LNCAP (cell line): ENCODE measurements around the gene BRD1.

ENCODE experiments used
- TF ChIP-seq, protein P1 (sequence below): fragments of 450-650 bp; IDR thresholded peaks from 2 replicates; pipeline ENCODE4 v1.5.1; 2017; ENCODE audit warnings: mild to moderate bottlenecking

BRD1 gene

DNA sequence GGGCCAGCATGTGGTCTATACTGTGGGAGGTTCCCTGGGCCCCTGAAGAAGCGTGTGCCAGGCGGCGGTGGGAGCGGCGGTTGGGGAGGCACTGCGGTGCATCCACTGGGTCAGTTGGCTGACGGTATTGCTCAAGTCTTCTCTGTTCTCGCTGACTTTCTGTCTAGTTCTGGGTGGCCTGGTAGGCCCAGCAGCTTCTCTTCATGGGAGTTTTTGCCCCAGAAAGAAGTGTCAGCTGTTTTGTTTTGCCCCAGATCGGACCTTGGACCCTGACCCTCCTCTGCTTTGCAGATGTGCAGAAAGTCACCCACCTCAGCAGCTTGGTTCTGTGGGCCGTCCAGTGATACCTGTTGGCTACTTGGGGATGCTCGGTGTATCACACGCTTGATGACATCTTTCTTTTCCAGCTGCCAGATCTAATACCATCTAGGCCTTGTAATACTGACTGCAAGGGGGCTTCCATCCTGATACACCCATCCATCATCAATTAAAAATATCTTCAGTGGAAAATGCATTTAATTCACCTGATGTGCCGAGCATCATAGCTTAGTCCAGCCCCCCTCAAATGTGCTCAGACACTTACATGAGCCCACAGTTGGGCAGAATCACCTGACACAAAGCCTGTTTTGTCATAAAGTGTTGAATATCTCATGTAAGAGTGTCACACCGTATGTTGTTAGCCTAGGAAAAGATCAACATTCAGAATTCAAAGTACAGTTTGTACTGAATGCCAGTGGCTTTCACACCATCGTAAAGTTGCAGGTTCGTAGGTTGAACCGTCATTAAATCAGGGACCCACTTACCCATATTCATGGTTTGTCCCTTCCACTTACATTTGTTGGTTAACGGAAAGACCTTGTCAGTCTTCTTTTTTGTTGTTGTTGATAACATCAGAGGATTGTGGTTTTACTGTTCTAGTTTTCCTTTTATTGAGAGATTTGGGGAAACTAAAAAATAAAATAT is 39.9 kb upstream of the BRD1 start:
- TF ChIP-seq, protein P1, sequence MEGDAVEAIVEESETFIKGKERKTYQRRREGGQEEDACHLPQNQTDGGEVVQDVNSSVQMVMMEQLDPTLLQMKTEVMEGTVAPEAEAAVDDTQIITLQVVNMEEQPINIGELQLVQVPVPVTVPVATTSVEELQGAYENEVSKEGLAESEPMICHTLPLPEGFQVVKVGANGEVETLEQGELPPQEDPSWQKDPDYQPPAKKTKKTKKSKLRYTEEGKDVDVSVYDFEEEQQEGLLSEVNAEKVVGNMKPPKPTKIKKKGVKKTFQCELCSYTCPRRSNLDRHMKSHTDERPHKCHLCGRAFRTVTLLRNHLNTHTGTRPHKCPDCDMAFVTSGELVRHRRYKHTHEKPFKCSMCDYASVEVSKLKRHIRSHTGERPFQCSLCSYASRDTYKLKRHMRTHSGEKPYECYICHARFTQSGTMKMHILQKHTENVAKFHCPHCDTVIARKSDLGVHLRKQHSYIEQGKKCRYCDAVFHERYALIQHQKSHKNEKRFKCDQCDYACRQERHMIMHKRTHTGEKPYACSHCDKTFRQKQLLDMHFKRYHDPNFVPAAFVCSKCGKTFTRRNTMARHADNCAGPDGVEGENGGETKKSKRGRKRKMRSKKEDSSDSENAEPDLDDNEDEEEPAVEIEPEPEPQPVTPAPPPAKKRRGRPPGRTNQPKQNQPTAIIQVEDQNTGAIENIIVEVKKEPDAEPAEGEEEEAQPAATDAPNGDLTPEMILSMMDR = no peak

DNA sequence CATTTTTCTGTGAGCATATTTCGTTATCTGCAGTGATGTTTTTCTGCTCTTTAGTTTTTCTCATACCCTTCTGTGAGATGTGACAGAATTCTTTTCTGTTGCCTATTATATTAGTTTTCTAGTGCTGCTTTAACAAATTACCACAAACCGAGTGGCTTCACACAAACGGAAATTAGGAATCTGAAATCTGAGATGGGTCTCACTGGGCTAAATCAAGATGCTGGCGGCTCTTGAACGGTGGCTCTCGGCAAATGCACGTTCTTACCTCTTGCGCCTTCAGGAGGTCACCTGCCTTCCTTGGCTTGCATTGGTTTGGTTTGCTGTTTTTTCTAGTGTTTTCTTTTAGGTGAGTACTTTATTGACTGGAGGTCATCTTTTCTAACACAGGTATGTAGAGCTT is 39.0 kb upstream of the BRD1 start:
- TF ChIP-seq, protein P1 = no peak

DNA sequence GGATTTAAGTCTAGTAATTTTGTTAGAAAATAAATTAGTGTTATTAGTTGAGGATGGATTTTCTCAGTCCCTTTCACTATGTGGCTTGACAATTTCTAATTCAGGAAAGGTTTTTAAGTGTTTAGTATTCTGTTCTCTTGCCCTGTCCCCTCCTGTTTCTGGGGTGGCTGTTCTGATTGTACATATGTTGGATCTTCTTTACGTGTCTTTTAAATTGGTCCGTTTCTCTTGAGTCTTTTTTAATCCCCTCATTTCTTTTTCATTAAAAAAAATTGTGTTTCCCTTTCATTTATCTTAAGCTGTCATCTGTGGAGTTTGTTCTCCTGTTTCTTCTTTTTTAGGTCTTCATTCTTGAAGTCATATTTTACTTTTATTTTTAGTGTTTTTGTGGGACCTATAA is 38.5 kb upstream of the BRD1 start:
- TF ChIP-seq, protein P1 = no peak

DNA sequence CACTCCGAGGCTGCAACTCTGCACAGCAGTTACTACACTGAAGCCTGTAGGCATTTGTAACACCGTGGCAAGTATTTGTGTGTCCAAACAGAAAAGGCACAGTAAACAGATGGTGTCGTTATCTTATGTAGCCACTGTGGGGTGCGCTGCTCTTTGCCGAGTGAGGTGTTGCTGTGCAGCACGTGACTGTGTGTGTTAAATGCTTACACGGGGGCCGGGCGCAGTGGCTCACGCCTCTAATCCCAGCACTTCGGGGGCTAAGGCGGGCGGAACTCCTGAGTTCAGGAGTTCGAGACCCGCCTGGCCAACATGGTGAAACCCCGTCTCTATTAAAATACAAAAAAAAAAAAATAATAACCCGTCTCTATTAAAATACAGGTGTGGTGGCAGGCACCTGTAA is 37.5 kb upstream of the BRD1 start:
- TF ChIP-seq, protein P1 = no peak

DNA sequence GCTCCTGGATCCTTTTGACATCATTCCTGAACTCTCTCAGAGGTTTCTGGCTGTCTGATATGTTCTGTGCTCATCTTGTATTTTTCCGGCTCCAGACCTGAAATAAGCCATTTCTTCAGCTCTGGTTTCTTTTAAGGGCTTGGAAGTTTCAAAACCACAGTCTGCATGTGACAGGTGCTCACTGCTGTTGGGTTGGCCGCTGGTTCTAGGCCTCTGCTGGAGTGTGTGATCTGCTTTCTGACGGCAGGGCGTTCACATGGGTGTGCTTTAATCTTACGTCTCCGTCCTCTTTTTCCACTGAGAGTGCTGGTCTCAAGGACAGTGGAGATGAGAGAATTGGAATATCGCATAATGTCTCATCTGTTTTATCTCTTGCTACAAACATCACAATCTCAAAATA is 36.3 kb upstream of the BRD1 start:
- TF ChIP-seq, protein P1 = no peak

DNA sequence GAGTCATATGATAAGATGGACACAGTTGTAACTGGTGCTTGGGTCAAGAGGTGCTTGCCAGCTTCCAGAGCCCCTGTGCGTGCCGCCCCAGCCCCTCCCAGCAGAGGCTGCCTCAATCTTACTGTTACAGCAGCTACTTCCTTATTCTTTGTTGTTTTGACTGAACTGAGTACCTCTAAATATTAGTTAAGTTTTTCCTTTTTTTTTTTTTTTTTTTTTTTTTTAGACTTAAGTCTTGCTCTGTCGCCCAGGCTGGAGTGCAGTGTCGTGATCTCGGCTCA is 34.8 kb upstream of the BRD1 start:
- TF ChIP-seq, protein P1 = no peak

DNA sequence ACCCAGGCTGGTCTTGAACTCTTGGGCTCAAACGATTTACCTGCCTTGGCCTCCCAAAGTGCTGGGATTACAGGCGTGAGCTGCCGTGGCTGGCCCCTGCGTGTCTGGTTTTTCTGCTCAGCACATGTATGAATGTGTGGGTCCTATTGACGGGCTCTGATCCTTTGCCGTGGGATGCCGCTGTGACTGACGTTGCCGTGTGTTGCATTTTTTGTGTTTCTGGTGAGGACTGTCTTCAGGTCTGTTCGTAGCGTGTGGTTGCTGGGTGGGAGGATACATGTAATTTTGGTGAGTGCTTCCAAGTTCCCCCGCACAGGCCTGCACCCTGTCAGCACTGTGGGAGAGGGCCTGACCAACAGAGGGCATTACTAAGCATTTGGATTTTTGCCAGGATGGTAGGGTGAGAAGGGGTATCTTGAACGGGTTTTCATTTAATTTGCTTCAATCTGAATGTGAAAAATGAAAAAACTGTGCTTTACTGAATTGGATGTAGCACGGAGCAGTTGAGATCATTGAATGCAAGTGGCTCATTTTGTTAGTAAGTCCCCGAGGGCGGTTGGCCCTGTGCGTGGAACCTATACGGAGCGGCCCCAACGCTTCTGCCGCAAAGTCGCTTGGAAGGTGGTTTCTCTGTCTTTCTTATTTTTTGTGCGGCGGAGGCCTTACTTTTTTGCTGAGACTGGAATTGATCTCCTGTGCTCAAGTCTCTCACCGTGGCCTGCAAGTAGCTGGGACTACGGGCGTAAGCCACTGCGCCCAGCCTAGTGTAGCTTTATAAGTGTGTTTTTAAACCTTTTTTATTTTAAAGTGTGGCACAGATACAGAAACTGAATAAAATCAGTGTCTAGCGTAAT is 34.2 kb upstream of the BRD1 start:
- TF ChIP-seq, protein P1 = no peak
